Measurements from ENCODE around the gene RPS19.

DNA sequence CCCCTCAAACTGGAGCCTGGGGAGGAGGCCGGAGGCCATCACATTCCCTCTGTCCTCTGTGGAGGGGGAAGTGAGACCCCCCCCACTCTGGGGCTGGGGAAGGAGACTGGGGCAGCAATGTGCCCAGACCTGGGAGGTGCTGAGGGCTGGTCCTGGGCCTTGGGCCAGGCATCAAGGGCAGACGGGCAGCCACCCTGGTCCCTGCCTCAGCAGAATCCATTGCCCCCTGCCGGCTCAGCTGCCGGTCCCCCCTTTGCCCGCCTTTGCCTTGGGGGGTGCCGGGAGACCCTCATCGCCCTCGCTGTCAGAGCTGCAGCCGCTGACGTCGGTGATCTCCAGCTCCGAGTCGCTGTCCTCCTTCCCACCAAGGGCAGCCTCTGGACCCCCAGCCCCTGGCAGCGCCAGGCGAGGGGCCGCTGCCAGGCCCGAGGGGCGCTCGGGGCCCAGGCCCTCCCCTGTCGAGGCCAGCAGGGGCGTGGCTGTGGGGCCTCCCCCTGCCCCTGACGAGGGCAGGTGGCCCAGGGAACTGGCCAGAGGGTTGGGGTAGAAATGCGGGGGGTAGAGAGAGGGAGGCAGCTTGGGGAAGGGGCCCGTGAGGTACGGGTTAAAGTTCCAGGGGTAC lies 48.0 kb downstream of the RPS19 start:
- no peak for TF ChIP-seq EZH2 (IDR thresholded peaks at IDR 0.05; ENCODE audit: low read depth)
- TF ChIP-seq, protein P1, sequence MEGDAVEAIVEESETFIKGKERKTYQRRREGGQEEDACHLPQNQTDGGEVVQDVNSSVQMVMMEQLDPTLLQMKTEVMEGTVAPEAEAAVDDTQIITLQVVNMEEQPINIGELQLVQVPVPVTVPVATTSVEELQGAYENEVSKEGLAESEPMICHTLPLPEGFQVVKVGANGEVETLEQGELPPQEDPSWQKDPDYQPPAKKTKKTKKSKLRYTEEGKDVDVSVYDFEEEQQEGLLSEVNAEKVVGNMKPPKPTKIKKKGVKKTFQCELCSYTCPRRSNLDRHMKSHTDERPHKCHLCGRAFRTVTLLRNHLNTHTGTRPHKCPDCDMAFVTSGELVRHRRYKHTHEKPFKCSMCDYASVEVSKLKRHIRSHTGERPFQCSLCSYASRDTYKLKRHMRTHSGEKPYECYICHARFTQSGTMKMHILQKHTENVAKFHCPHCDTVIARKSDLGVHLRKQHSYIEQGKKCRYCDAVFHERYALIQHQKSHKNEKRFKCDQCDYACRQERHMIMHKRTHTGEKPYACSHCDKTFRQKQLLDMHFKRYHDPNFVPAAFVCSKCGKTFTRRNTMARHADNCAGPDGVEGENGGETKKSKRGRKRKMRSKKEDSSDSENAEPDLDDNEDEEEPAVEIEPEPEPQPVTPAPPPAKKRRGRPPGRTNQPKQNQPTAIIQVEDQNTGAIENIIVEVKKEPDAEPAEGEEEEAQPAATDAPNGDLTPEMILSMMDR (conservative IDR thresholded peaks at IDR 0.05) = no peak

Measured in PC-9 (cell line).